K562 (cell line): ENCODE measurements around the gene TAS1R3. TPM values are rescaled to one million over a fixed set of nuclear protein-coding genes. Genes with fewer than 3 reads are reported as not detected.

Experiments used
- CREB1 ChIP-seq, 2 experiments: sonication (generic) in 1 of 2; formaldehyde crosslinking in 1 of 2; IDR thresholded peaks; 2 replicates each; pipeline versions ENCODE4 v1.6.1 to v1.8.0; 2012 to 2022; ENCODE audit warnings: inconsistent platforms in 1 of 2, mild to moderate bottlenecking in 1 of 2, missing genetic modification reagents in 1 of 2, moderate library complexity in 1 of 2
- HNRNPLL ChIP-seq: fragments of 200-400 bp; formaldehyde crosslinking; IDR thresholded peaks from 2 replicates; pipeline ENCODE4 v1.6.1; 2017; ENCODE audit warnings: low read length, low read depth, mild to moderate bottlenecking; ENCODE audit not compliant: poor library complexity, severe bottlenecking
- KDM2B ChIP-seq: fragments of 250-450 bp; sonication (Bioruptor Pico); IDR thresholded peaks from 2 replicates; pipeline ENCODE4 v1.8.0; 2021; ENCODE audit warnings: mild to moderate bottlenecking, moderate library complexity
- MAX ChIP-seq: sonication (generic); formaldehyde crosslinking; IDR thresholded peaks from 2 replicates; pipeline ENCODE4 v1.9.0; 2022; ENCODE audit warnings: mild to moderate bottlenecking, missing genetic modification reagents
- MEF2D ChIP-seq: conservative IDR thresholded peaks from 2 replicates; pipeline ENCODE4 v1.6.1; 2016; ENCODE audit warnings: low read depth, missing genetic modification characterization, missing compliant biosample characterization
- MYNN ChIP-seq, 2 experiments: sonication (generic); formaldehyde crosslinking in 1 of 2; IDR thresholded peaks; 2 replicates each; pipeline versions ENCODE4 v1.5.0 to v1.6.1; 2016 to 2020; ENCODE audit warnings: antibody characterized with exemption in 1 of 2, missing genetic modification reagents in 1 of 2
- NFIX ChIP-seq: fragments of 250-450 bp; sonication (Bioruptor Pico); IDR thresholded peaks from 2 replicates; pipeline ENCODE4 v1.4.0; 2020; ENCODE audit warnings: low read depth, mild to moderate bottlenecking, moderate library complexity
- POLR2A ChIP-seq: fragments of 450-650 bp; conservative IDR thresholded peaks from 2 replicates; pipeline ENCODE4 v1.6.1; 2016
- RAD21 ChIP-seq, 2 experiments: fragments of 250-450 bp in 1 of 2; fragments of 450-650 bp in 1 of 2; sonication (Bioruptor Pico) in 1 of 2; formaldehyde crosslinking in 1 of 2; IDR thresholded peaks in 1 of 2; conservative IDR thresholded peaks in 1 of 2; 2 replicates each; pipeline versions ENCODE4 v1.4.0 to v1.8.0; 2020 to 2022; ENCODE audit warnings: mild to moderate bottlenecking in 2 of 2, moderate library complexity in 1 of 2
- RBFOX2 ChIP-seq: fragments of 200-400 bp; formaldehyde crosslinking; IDR thresholded peaks from 2 replicates; pipeline ENCODE4 v1.6.1; 2017; ENCODE audit warnings: low read depth, mild to moderate bottlenecking, low read length, moderate library complexity
- SMARCA5 ChIP-seq: fragments of 450-650 bp; IDR thresholded peaks from 2 replicates; pipeline ENCODE4 v1.6.1; 2016
- SOX6 ChIP-seq: fragments of 450-650 bp; IDR thresholded peaks from 2 replicates; pipeline ENCODE4 v1.6.1; 2014; ENCODE audit warnings: mild to moderate bottlenecking
- THRAP3 ChIP-seq: fragments of 450-650 bp; IDR thresholded peaks from 2 replicates; pipeline ENCODE4 v1.6.1; 2016; ENCODE audit warnings: mild to moderate bottlenecking, inconsistent platforms, borderline replicate concordance
- WHSC1 ChIP-seq: IDR thresholded peaks from one replicate; pipeline ENCODE4 v1.6.1; 2012; ENCODE audit warnings: low read length, control low read depth, inconsistent platforms
- ZBTB1 ChIP-seq: sonication (generic); formaldehyde crosslinking; IDR thresholded peaks from 2 replicates; pipeline ENCODE4 v1.8.1; 2023; ENCODE audit warnings: missing genetic modification reagents, low read depth, mild to moderate bottlenecking, borderline replicate concordance
- ZBTB12 ChIP-seq: fragments of 250-450 bp; sonication (Bioruptor Pico); IDR thresholded peaks from 2 replicates; pipeline ENCODE4 v1.4.0; 2020
- ZBTB43 ChIP-seq: sonication (generic); formaldehyde crosslinking; IDR thresholded peaks from 2 replicates; pipeline ENCODE4 v1.8.0; 2023; ENCODE audit warnings: mild to moderate bottlenecking, missing genetic modification reagents
- ZEB2 ChIP-seq: fragments of 450-650 bp; IDR thresholded peaks from 2 replicates; pipeline ENCODE4 v1.6.1; 2016
- ZNF143 ChIP-seq: sonication (generic); formaldehyde crosslinking; IDR thresholded peaks from 2 replicates; pipeline ENCODE4 v1.9.0; 2022; ENCODE audit warnings: mild to moderate bottlenecking, missing genetic modification reagents
- ZNF311 ChIP-seq: fragments of 250-450 bp; sonication (Bioruptor Pico); IDR thresholded peaks from 2 replicates; pipeline ENCODE4 v1.4.0; 2020; ENCODE audit warnings: mild to moderate bottlenecking, moderate library complexity
- polyA plus RNA-seq, 8 experiments: library from polyadenylated mRNA; depleted of rRNA in 4 of 8; stranded (reverse) in 5 of 8; unstranded in 3 of 8; fragments of >200 nt; fragmentation: Nextera tagmentation in 2 of 8; fragmentation: Illumina TruSeq in 1 of 8; extraction: Ambion mirVana in 2 of 8; extraction: Trizol in 1 of 8; gene quantifications; 2 replicates each; pipeline versions ENCODE4 v1.2.1 to v1.2.3, GENCODE V29; 2011 to 2014; ENCODE audit warnings: inconsistent platforms in 1 of 8, missing spikeins in 1 of 8
- total RNA-seq, 7 experiments: library from RNA; depleted of rRNA in 6 of 7; stranded (reverse); fragments of >200 nt in 6 of 7; fragmentation: Illumina TruSeq in 2 of 7; extraction: Trizol in 2 of 7; gene quantifications; 2 replicates each; pipeline versions ENCODE4 v1.2.1 to v1.2.3, GENCODE V29; 2011 to 2021; ENCODE audit warnings: low replicate concordance in 1 of 7
- TF ChIP-seq, protein P1 (sequence below): sonication (generic); formaldehyde crosslinking; IDR thresholded peaks from 2 replicates; pipeline ENCODE4 v1.8.0; 2022; ENCODE audit warnings: mild to moderate bottlenecking, missing genetic modification reagents

Gene TAS1R3
- total and polyA plus RNA-seq, 9 of the 15 experiments (the other 6 are each of a cell fraction or from before 2014, with no cell fraction given): 0.07 to 0.13 TPM; not detected in 7

DNA sequence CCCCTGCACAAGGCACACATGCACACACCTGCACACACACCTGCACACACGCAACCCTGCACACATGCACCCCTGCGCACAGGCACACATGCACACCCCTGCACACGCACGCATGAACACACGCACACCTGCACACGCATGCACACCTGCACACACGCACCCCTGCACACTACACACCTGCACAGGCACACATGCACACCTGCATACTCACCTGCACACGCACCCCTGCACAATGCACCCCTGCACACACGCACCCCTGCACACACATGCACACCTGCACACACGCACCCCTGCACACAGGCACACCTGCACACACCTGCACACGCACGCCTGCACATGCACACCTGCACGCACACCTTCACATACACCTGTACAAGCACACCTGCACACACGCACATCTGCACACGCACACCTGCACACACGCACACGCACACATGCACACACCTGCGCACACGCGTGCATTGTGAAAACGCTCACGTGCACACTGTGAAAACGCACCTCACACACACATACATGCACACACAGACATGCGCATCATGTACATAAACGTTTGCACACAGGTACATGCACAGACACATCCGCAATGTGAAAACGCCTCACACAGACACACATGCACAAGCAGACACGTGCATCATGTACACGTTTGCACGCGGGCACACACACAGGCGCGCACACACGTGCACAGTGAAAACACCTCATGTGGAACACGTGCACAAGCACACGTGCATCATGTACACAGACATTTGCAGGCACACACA lies 9.9 kb downstream of the TAS1R3 start (continued):
- no peak for TF ChIP-seq NFIX
- TF ChIP-seq ZBTB12: no peak
- no peak for TF ChIP-seq KDM2B
- no peak for TF ChIP-seq RAD21 (CRISPR knock-in tag; conservative IDR thresholded peaks at IDR 0.05 in 1 of 2, IDR thresholded peaks at IDR 0.05 in 1 of 2)
- TF ChIP-seq MAX (CRISPR knock-in tag): peak; percentile 35; the same call in 1 of the 2 replicates
- TF ChIP-seq, protein P1, sequence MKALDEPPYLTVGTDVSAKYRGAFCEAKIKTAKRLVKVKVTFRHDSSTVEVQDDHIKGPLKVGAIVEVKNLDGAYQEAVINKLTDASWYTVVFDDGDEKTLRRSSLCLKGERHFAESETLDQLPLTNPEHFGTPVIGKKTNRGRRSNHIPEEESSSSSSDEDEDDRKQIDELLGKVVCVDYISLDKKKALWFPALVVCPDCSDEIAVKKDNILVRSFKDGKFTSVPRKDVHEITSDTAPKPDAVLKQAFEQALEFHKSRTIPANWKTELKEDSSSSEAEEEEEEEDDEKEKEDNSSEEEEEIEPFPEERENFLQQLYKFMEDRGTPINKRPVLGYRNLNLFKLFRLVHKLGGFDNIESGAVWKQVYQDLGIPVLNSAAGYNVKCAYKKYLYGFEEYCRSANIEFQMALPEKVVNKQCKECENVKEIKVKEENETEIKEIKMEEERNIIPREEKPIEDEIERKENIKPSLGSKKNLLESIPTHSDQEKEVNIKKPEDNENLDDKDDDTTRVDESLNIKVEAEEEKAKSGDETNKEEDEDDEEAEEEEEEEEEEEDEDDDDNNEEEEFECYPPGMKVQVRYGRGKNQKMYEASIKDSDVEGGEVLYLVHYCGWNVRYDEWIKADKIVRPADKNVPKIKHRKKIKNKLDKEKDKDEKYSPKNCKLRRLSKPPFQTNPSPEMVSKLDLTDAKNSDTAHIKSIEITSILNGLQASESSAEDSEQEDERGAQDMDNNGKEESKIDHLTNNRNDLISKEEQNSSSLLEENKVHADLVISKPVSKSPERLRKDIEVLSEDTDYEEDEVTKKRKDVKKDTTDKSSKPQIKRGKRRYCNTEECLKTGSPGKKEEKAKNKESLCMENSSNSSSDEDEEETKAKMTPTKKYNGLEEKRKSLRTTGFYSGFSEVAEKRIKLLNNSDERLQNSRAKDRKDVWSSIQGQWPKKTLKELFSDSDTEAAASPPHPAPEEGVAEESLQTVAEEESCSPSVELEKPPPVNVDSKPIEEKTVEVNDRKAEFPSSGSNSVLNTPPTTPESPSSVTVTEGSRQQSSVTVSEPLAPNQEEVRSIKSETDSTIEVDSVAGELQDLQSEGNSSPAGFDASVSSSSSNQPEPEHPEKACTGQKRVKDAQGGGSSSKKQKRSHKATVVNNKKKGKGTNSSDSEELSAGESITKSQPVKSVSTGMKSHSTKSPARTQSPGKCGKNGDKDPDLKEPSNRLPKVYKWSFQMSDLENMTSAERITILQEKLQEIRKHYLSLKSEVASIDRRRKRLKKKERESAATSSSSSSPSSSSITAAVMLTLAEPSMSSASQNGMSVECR (CRISPR knock-in tag): 0 out of 2 replicates have a peak, but pooled peaks have one; percentile 34
- no peak for TF ChIP-seq SMARCA5
- TF ChIP-seq ZEB2: peak; percentile 77
- no peak for TF ChIP-seq HNRNPLL
- peak; percentile 33; the same call in 1 of the 2 replicates for TF ChIP-seq ZNF143 (CRISPR knock-in tag)
- no peak for TF ChIP-seq MEF2D
- TF ChIP-seq ZBTB1 (CRISPR knock-in tag): 0 out of 2 replicates have a peak, but pooled peaks have one; percentile 24
- TF ChIP-seq THRAP3: no peak
- TF ChIP-seq RBFOX2: 0 out of 2 replicates have a peak, but pooled peaks have one; percentile 10
- no peak for TF ChIP-seq CREB1 (IDR thresholded peaks at IDR 0.05)
- 0 out of 2 replicates have a peak, but pooled peaks have one; percentile 34 for TF ChIP-seq CREB1 (CRISPR knock-in tag; IDR thresholded peaks at IDR 0.05)
- no peak for TF ChIP-seq ZNF311 (CRISPR knock-in tag)
- TF ChIP-seq SOX6: no peak
- peak; percentile 52 for TF ChIP-seq MYNN (IDR thresholded peaks at IDR 0.05)
- TF ChIP-seq MYNN (CRISPR knock-in tag; IDR thresholded peaks at IDR 0.05): no peak
- TF ChIP-seq WHSC1: no peak
- 0 out of 2 replicates have a peak, but pooled peaks have one; percentile 40 for TF ChIP-seq POLR2A
- TF ChIP-seq ZBTB43 (CRISPR knock-in tag): peak; percentile 96
